Uterus (tissue), 4 donors: Measurements from ENCODE around the gene PRSS36. TPM values are rescaled to one million over a fixed set of nuclear protein-coding genes. Genes with fewer than 3 reads are reported as not detected.

Experiments used
- DNase-seq, 2 donors: peaks; one replicate each; pipeline ENCODE4 v3.0.0-alpha.2; 2019 to 2020
- H3K27ac ChIP-seq, 2 donors: fragments of 200-600 bp; sonication (generic); 1 replicate in 1 of 2; 2 replicates in 1 of 2; pipeline ENCODE4 v1.5.1; 2016 to 2018
- H3K27me3 ChIP-seq, 2 donors: fragments of 200-600 bp; sonication (generic); one replicate each; pipeline ENCODE4 v1.5.1; 2018 to 2019; ENCODE audit warnings: control low read depth in 1 of 2
- H3K36me3 ChIP-seq, 2 donors: fragments of 200-600 bp; sonication (generic); one replicate each; pipeline ENCODE4 v1.5.1; 2019; ENCODE audit warnings: control low read depth in 1 of 2
- H3K4me1 ChIP-seq, 2 donors: fragments of 200-600 bp; sonication (generic); one replicate each; pipeline ENCODE4 v1.5.1; 2018 to 2019; ENCODE audit warnings: control low read depth in 1 of 2
- H3K4me3 ChIP-seq, 2 donors: fragments of 200-600 bp; sonication (generic); 1 replicate in 1 of 2; 2 replicates in 1 of 2; pipeline ENCODE4 v1.5.1; 2018 to 2019; ENCODE audit warnings: mild to moderate bottlenecking in 1 of 2
- H3K9me3 ChIP-seq, 2 donors: fragments of 200-600 bp; sonication (generic); one replicate each; pipeline ENCODE4 v1.5.1; 2019; ENCODE audit warnings: control low read depth in 1 of 2
- POLR2A ChIP-seq, 2 donors: fragments of 450-650 bp; IDR thresholded peaks; one replicate each; pipeline ENCODE4 v1.6.1; 2016; ENCODE audit warnings: antibody characterized with exemption in 2 of 2, mild to moderate bottlenecking in 1 of 2, moderate library complexity in 1 of 2
- intact Hi-C: fragments of 100-400 bp; cut with DNase I; formaldehyde crosslinking; loops from one replicate; pipeline ENCODE4 v1.15.1; 2023; ENCODE audit warnings: low total_unique reads
- total RNA-seq, 4 donors: library from RNA; depleted of rRNA in 3 of 4; stranded (reverse); fragments of >200 nt in 3 of 4; gene quantifications; one replicate each; pipeline versions ENCODE4 v1.1.0 to v1.2.4, GENCODE V29; 2014 to 2023
- TF ChIP-seq, protein P1 (sequence below), 4 experiments: fragments of 200-600 bp in 2 of 4; fragments of 450-650 bp in 2 of 4; sonication (generic) in 2 of 4; IDR thresholded peaks; one replicate each; pipeline ENCODE4 v1.5.1; 2016 to 2019; ENCODE audit warnings: antibody characterized with exemption in 4 of 4, mild to moderate bottlenecking in 2 of 4, moderate library complexity in 1 of 4
- donor health status: DM: yes; HTN: yes; CAD: no.

Gene PRSS36
- total RNA-seq, 4 donors from 2014 or later, result 0.48 to 0.76 TPM; not detected in 2

DNA sequence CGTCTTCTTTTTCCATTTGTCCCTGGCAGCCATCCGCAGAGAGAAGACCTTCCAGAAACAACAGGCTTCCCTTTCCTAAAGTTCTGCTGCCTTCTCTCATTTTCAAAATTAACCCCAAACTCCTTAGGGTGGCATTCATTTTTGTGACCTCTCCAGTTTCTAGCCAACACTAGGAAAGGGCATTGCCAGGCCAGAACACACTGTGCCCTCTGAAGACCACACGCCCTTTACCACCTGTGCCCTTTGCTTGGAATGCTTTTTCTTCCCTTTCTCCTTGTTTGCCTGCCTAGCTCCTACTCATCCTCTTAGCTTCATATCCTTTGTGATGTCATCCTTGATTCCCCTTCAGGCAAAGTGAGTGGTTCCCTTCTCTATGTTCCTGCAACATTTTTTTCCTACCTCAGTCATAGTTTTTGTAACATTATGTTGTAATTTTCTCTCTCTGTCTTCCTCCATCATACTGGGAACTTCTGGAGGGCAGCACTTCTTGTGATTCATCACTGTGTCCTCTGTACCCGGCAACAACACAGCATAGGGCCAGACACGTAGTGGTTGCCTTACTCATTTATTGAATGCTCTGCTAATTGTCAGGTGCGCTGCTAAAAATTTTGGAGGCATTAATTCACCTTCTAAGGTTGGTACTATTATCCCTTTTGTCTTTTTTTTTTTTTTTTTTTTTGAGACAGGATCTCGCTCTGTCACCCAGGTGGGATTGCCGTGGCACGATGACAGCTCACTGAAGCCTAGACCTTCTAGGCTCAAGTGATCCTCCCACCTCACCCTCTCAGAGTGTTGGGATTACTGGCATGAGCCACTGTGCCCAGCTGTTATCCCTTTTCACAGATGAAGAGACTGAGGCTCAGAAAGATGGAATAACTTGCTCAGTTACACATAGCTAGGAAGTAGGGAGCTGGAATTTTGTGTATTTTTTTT is 31.4 kb downstream of the PRSS36 start:
- intact Hi-C loops, result no loop called here
- no peaks in the 10 kb centered on the region for H3K27me3 ChIP-seq

DNA sequence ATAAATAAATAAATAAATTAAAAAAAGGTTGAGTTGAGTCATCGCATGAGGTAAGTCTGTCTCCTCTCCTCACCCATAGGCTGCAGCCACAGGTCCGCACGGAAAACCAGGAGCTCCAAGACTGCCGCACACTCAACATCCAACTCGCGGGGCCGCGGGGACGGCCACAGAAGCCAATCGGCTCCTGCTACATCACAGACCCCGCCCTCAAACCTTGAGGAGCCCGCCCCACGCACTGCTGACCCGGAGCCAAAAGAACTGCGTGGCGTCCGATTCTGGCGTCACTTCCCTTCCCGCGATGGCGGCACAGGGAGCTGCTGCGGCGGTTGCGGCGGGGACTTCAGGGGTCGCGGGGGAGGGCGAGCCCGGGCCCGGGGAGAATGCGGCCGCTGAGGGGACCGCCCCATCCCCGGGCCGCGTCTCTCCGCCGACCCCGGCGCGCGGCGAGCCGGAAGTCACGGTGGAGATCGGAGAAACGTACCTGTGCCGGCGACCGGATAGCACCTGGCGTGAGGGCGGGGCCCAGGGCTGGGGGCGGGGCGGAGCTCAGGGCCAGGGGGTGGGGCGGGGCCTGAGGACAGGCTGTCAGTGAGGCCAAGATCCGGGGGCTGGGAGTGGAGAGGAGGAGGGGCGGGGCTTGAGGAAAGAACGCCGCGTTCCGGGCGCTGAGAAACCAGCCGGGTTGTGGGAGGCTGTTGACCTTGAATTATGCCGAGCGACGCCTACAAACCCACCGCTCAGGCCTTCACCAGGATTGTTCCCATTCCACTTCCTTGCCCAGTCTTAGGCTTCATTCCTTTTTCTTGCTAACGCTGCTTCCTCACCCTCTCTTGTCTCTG is 32.3 kb downstream of the PRSS36 start, which contains the start of gene KAT8:
Gene KAT8 (plus strand): TSS at position 281 of the 839 bp plus-strand sequence. CDS start 18 bp downstream, at position 299.
- H3K36me3 ChIP-seq, result no peaks in the 10 kb centered on the region
- H3K27ac ChIP-seq, result peak within 1 kb of the TSS; percentile 95 to 98
- H3K9me3 ChIP-seq, result no peaks in the 10 kb centered on the region
- intact Hi-C loops, result no loop called here
- peak; percentile 99 for DNase-seq
- H3K27me3 ChIP-seq, result no peaks in the 10 kb centered on the region
- peak within 1 kb of the TSS; percentile 70 to 75 for H3K4me3 ChIP-seq
- H3K4me1 ChIP-seq, result peaks cover 0 to 4% of the 10 kb centered on the region in 2 donors
- TF ChIP-seq, protein P1, sequence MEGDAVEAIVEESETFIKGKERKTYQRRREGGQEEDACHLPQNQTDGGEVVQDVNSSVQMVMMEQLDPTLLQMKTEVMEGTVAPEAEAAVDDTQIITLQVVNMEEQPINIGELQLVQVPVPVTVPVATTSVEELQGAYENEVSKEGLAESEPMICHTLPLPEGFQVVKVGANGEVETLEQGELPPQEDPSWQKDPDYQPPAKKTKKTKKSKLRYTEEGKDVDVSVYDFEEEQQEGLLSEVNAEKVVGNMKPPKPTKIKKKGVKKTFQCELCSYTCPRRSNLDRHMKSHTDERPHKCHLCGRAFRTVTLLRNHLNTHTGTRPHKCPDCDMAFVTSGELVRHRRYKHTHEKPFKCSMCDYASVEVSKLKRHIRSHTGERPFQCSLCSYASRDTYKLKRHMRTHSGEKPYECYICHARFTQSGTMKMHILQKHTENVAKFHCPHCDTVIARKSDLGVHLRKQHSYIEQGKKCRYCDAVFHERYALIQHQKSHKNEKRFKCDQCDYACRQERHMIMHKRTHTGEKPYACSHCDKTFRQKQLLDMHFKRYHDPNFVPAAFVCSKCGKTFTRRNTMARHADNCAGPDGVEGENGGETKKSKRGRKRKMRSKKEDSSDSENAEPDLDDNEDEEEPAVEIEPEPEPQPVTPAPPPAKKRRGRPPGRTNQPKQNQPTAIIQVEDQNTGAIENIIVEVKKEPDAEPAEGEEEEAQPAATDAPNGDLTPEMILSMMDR (IDR thresholded peaks at IDR 0.05), result peak in 1 of 4 experiments; percentile 10
- peak; percentile 58 to 93 for TF ChIP-seq POLR2A (IDR thresholded peaks at IDR 0.05)

More for the DNA sequence above, 31.4 kb downstream of the PRSS36 start:
- Histone ChIP-seq H3K27ac (peak overlapping the region; percentile 95 to 98), H3K36me3 (no peaks in the 10 kb centered on the region), H3K4me1 (peaks cover 0 to 4% of the 10 kb centered on the region in 2 donors), H3K4me3 (peak overlapping the region; percentile 70 to 75), H3K9me3 (no peaks in the 10 kb centered on the region)
- TF ChIP-seq POLR2A (IDR thresholded peaks at IDR 0.05), result no peak
- TF ChIP-seq, protein P1 (IDR thresholded peaks at IDR 0.05), result no peak
- no peak for DNase-seq

DNA sequence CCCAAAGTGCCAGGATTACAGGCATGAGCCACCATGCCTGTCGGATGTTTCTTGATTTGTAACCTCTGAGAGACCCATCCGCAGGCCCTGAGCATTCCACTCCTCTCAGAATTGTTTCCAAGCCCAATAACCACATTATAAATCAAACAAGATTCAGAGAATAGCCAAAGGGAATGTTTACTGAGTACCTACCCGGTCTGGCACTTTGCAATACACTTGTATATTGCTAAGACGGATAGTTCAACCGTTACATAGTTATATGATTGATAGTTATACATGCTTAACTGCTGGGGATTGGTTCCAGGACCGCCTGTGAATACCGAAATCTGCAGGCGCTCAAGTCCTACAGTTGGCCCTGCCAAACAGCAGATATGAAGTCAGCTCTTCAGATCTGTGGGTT is 35.4 kb downstream of the PRSS36 start:
- no peaks in the 10 kb centered on the region for H3K36me3 ChIP-seq
- H3K4me1 ChIP-seq, result peaks cover 0 to 4% of the 10 kb centered on the region in 2 donors
- no peak for DNase-seq
- H3K27ac ChIP-seq, result no peak overlapping the region
- H3K27me3 ChIP-seq, result no peaks in the 10 kb centered on the region
- H3K9me3 ChIP-seq, result no peaks in the 10 kb centered on the region
- no peak for TF ChIP-seq POLR2A (IDR thresholded peaks at IDR 0.05)
- TF ChIP-seq, protein P1 (IDR thresholded peaks at IDR 0.05), result no peak
- H3K4me3 ChIP-seq, result no peak overlapping the region
- intact Hi-C loops, result no loop called here

DNA sequence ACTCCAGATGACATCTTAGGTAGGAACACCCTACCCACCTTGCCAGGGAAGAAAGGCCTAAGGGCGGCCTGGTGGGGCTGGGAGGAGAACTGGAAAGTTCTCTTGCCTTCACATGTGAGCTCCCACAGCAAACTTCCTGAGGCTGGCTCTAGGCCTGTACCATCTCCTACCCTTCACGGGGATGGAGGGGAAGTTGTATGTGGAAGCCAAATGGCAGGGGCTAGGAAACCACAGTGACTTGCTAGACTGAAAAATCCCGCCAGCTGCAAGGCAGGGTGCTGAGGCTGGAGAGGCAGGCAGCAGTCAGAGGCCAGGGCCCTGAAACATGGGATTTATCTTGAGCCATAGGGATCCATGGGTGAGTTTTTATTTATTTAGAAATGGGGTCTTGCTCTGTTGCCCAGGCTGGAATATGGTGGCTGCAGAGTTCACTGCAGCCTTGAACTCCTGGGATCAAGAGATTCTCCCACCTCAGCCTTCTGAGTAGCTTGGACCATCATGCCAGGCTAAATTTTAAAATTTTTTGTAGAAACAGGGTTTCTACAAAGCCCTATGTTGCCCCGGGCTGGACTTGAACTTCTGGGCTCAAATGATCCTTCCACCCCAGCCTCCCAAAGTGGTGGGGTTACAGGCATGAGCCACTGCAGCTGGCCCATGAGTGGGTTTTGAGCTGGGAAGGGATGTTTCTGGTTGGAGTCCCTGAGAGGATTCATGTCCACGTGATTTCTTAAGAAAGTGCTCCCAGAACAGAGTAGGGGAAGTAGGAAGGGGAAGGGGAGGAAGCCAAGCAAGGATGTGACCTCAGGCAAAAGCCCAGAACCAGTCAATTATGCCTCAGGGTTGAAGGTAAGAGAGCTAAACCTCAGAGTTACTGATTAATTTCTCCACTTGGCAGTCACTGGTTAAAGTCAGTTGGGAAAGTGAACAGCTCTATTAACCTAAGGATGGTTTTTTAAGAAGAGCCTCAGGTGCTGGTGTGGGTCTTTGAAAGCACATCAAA is 36.4 kb downstream of the PRSS36 start:
- H3K4me1 ChIP-seq, result peaks cover 0 to 10% of the 10 kb centered on the region in 2 donors
- no peak overlapping the region for H3K27ac ChIP-seq
- intact Hi-C loops, result no loop called here
- H3K27me3 ChIP-seq, result no peaks in the 10 kb centered on the region
- DNase-seq, result no peak
- TF ChIP-seq POLR2A (IDR thresholded peaks at IDR 0.05), result no peak
- TF ChIP-seq, protein P1 (IDR thresholded peaks at IDR 0.05), result no peak
- H3K9me3 ChIP-seq, result no peaks in the 10 kb centered on the region
- H3K4me3 ChIP-seq, result no peak overlapping the region
- H3K36me3 ChIP-seq, result no peaks in the 10 kb centered on the region
